H7 (cell line): ENCODE results near the gene NOB1. TPM values are rescaled to one million over a fixed set of nuclear protein-coding genes. Genes with fewer than 3 reads are reported as not detected.
A peak's percentile ranks its signal among the peaks of the same experiment; 100 is the strongest.
"Not testable (repeated sequence)": the region's sequence is repeated elsewhere in the genome, so short reads cannot be mapped to it uniquely, and the experiment has no call there.

ENCODE experiments used
- DNase-seq: peaks from one replicate; pipeline ENCODE4 v3.0.0; 2012
- H3K27me3 ChIP-seq: 2 replicates; pipeline ENCODE4 v1.6.0; 2011; ENCODE audit warnings: mild to moderate bottlenecking, low read length; ENCODE audit not compliant: control insufficient read depth, insufficient read depth
- H3K36me3 ChIP-seq: replicated peaks from 2 replicates; pipeline ENCODE4 v1.5.1; 2011; ENCODE audit warnings: low read length; ENCODE audit not compliant: control insufficient read depth, insufficient read depth
- H3K4me3 ChIP-seq: 2 replicates; pipeline ENCODE4 v1.5.1; 2011; ENCODE audit warnings: low read depth, mild to moderate bottlenecking, control low read depth, low read length, moderate library complexity; ENCODE audit not compliant: insufficient read depth
- total RNA-seq: library from RNA; depleted of rRNA; stranded (reverse); fragments of >200 nt; shearing (Covaris generic); gene quantifications from 2 replicates; pipeline ENCODE4 v1.2.3, GENCODE V29; 2014; rRNA removed

The NOB1 gene
- 43.4 and 65.0 TPM in 2 replicates for total RNA-seq

- DNase-seq = peak; percentile 97
- Histone ChIP-seq H3K27me3 (no peaks in the 10 kb centered on the region; the same call in 1 of the 2 replicates), H3K36me3 (peaks cover 13% of the 10 kb centered on the region), H3K4me3 (peak within 1 kb of the TSS; percentile 93)
These were observed at the start of gene NOB1 for GRCh38 chr16:69754469-69755310. Gene NOB1 (minus strand): TSS chr16:69754926. CDS start chr16:69754910, 16 bp downstream.

GRCh38 chr16:69804297-69804696 is 49.6 kb upstream of the NOB1 start:
- H3K4me3 ChIP-seq = no peak overlapping the region
- no peaks in the 10 kb centered on the region for H3K27me3 ChIP-seq
- no peak for DNase-seq
- peaks cover 3% of the 10 kb centered on the region for H3K36me3 ChIP-seq

GRCh38 chr16:69799611-69800031 is 44.9 kb upstream of the NOB1 start:
- no peak for DNase-seq
- H3K27me3 ChIP-seq = no peaks in the 10 kb centered on the region
- peaks cover 4% of the 10 kb centered on the region for H3K36me3 ChIP-seq
- no peak overlapping the region for H3K4me3 ChIP-seq

GRCh38 chr16:69798466-69798865 is 43.7 kb upstream of the NOB1 start:
- peak; percentile 31 for DNase-seq
- Histone ChIP-seq H3K36me3 (peaks cover 4% of the 10 kb centered on the region), H3K27me3 (no peaks in the 10 kb centered on the region), H3K4me3 (no peak overlapping the region)

GRCh38 chr16:69796285-69797118 is 41.8 kb upstream of the NOB1 start:
- H3K36me3 ChIP-seq = peaks cover 4% of the 10 kb centered on the region
- DNase-seq = peak; percentile 66
- no peaks in the 10 kb centered on the region for H3K27me3 ChIP-seq
- no peak overlapping the region for H3K4me3 ChIP-seq

- DNase-seq = no peak
- peaks cover 4% of the 10 kb centered on the region for H3K36me3 ChIP-seq
- H3K27me3 ChIP-seq = no peaks in the 10 kb centered on the region
- no peak overlapping the region for H3K4me3 ChIP-seq
These were observed 39.8 kb upstream of the NOB1 start for GRCh38 chr16:69794486-69794885.

- Histone ChIP-seq H3K27me3 (no peaks in the 10 kb centered on the region), H3K4me3 (no peak overlapping the region), H3K36me3 (no peaks in the 10 kb centered on the region)
- DNase-seq = no peak
These were observed 38.8 kb upstream of the NOB1 start for GRCh38 chr16:69793526-69793925.

GRCh38 chr16:69791391-69791847 is 36.7 kb upstream of the NOB1 start:
- not testable (repeated sequence) for H3K27me3 ChIP-seq, H3K4me3 ChIP-seq, H3K36me3 ChIP-seq, DNase-seq

GRCh38 chr16:69787883-69788282 is 33.2 kb upstream of the NOB1 start:
- Histone ChIP-seq H3K27me3 (no peaks in the 10 kb centered on the region), H3K4me3 (no peak overlapping the region), H3K36me3 (no peaks in the 10 kb centered on the region; the same call in none of the 2 replicates)
- no peak for DNase-seq

- DNase-seq = no peak
- Histone ChIP-seq H3K27me3 (no peaks in the 10 kb centered on the region), H3K36me3 (no peaks in the 10 kb centered on the region; the same call in none of the 2 replicates), H3K4me3 (no peak overlapping the region)
These were observed 29.9 kb upstream of the NOB1 start for GRCh38 chr16:69784586-69784985.

GRCh38 chr16:69781118-69781517 is 26.4 kb upstream of the NOB1 start:
- H3K4me3 ChIP-seq = no peak overlapping the region
- no peaks in the 10 kb centered on the region for H3K36me3 ChIP-seq
- DNase-seq = no peak
- H3K27me3 ChIP-seq = no peaks in the 10 kb centered on the region

GRCh38 chr16:69779724-69780123 is 25.0 kb upstream of the NOB1 start:
- H3K4me3 ChIP-seq = no peak overlapping the region
- H3K36me3 ChIP-seq = no peaks in the 10 kb centered on the region
- no peaks in the 10 kb centered on the region for H3K27me3 ChIP-seq
- no peak for DNase-seq

- DNase-seq = no peak
These were observed 20.8 kb upstream of the NOB1 start for GRCh38 chr16:69775563-69775962.

GRCh38 chr16:69773260-69773947 is 18.7 kb upstream of the NOB1 start:
- no peaks in the 10 kb centered on the region for H3K27me3 ChIP-seq
- H3K4me3 ChIP-seq = no peak overlapping the region
- DNase-seq = no peak
- no peaks in the 10 kb centered on the region for H3K36me3 ChIP-seq

More at GRCh38 chr16:69775563-69775962, 20.8 kb upstream of the NOB1 start:
- Histone ChIP-seq H3K27me3 (no peaks in the 10 kb centered on the region), H3K4me3 (no peak overlapping the region), H3K36me3 (no peaks in the 10 kb centered on the region)
